AG09319 (cell line): ENCODE data around the gene PXMP4.
A peak's percentile ranks its signal among the peaks of the same experiment; 100 is the strongest.

Experiments used
- DNase-seq: peaks from one replicate; pipeline ENCODE4 v3.0.0-alpha.2; 2010; ENCODE audit warnings: low read depth; ENCODE audit errors: extremely low read depth
- TF ChIP-seq, protein P1 (sequence below): IDR thresholded peaks from 2 replicates; pipeline ENCODE4 v1.5.1; 2011; ENCODE audit warnings: low read depth, mild to moderate bottlenecking, inconsistent platforms, low read length, moderate library complexity

Gene PXMP4

GRCh38 chr20:33666293-33667244 is 53.5 kb downstream of the PXMP4 start, which contains the start of gene ACTL10:
Gene ACTL10 (plus strand): TSS chr20:33666943. CDS start chr20:33667498, 555 bp downstream.
- TF ChIP-seq, protein P1, sequence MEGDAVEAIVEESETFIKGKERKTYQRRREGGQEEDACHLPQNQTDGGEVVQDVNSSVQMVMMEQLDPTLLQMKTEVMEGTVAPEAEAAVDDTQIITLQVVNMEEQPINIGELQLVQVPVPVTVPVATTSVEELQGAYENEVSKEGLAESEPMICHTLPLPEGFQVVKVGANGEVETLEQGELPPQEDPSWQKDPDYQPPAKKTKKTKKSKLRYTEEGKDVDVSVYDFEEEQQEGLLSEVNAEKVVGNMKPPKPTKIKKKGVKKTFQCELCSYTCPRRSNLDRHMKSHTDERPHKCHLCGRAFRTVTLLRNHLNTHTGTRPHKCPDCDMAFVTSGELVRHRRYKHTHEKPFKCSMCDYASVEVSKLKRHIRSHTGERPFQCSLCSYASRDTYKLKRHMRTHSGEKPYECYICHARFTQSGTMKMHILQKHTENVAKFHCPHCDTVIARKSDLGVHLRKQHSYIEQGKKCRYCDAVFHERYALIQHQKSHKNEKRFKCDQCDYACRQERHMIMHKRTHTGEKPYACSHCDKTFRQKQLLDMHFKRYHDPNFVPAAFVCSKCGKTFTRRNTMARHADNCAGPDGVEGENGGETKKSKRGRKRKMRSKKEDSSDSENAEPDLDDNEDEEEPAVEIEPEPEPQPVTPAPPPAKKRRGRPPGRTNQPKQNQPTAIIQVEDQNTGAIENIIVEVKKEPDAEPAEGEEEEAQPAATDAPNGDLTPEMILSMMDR = peak; percentile 54
- peak; percentile 96 for DNase-seq

- no peak for DNase-seq
- TF ChIP-seq, protein P1 = no peak
Measured at GRCh38 chr20:33664762-33665144, 55.4 kb downstream of the PXMP4 start.

- DNase-seq = no peak
- TF ChIP-seq, protein P1 = no peak
Measured at GRCh38 chr20:33664085-33664761, 55.9 kb downstream of the PXMP4 start.

DNA sequence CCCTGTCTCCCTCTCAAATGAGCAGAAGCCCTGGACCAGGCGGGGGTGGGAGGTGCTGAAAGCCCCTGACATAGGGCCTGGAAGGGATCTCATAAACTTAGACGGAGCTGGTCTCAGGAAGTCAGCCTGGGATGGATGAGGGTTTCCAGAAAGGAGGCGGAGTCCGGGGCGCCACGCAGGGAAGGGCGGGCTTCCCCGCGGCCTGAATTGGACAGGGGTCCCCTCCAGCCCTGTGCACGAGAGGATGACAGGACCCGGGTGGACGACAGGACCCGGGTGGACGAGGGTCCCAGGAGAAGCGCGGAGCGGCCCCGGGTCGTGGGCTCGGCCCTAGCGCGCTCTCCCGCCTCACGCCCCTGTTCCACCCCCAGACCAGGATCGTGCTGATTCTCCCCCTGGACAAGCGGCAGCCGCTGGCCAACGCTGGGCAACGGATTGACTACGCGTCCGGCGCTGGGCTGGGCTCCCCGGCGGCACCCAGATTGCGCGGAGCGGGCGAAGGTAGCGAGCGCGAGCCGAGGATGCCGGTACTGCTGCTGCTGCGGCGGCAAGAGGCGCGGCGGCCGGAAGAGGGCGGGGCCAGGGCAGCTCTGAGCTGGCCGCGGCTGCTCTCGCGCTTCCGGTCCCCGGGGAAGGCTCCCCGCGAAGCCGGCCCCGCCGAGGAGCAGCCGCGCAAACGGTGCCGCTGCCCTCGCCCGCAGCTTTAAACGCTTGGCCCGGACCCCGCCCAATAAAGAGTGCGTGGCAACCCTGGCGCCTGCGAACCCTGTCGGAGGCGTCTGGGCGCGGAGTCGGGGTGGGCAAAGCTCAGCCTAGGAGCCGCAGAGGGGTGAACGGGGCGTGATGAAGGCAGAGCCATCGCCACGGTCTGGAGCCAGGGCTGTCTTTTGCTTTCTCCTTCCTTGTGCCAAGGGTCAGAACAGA is 56.7 kb downstream of the PXMP4 start:
- no peak for DNase-seq
- TF ChIP-seq, protein P1 = no peak

DNA sequence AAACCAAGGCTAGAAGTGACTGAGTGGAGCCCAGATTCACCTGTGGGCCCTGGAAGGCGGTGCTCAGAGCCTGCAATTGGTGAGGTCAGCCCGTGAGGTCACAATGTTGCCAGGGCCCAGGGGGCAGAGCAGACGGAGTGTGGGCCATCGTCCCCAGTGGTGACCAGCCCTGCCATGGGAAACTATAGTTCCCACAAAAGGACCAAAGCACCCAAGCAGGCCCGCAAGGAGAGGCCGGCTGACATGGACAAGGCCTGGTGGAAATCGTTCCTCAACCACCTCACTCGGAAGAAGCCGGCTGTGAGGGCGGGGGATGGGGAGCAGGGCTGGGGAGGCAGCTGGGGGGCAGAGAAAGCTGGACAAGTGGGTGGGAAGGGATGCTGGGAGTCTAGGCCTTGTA is 57.9 kb downstream of the PXMP4 start, which contains the start of gene C20orf144:
TSS of gene C20orf144 (plus strand) at position 156 of the 400 bp plus-strand sequence. CDS start at position 175, 19 bp downstream.
- TF ChIP-seq, protein P1 = no peak
- DNase-seq = no peak

DNA sequence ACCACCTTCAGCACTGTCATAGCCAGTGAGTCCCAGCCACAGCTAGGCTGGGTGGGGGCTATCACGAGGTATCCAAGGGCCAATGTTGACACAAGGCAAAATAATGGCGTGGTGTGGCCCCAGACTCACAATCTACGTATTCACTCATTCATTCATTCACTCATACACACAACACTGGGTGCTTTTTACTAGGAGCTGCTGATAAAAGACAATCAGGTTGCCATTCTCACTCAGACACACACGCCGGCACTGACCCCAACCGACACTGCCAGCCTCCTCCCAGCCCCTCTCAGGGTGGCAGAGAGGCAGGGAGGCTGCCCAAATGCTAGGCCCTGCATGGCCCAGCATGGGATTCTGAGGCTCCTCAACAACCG is 59.4 kb downstream of the PXMP4 start:
- no peak for DNase-seq
- TF ChIP-seq, protein P1 = no peak
